Islet of Langerhans (tissue), 1 donor: Measurements from ENCODE around the gene CALN1.
"Not testable (repeated sequence)": the region's sequence is repeated elsewhere in the genome, so short reads cannot be mapped to it uniquely, and the experiment has no call there.

Source experiments
- FAIRE-seq: peaks from one replicate; lab custom pipeline; 2011; peaks lifted over from hg19 to GRCh38; lab: Jason Lieb, UNC

Gene CALN1

DNA sequence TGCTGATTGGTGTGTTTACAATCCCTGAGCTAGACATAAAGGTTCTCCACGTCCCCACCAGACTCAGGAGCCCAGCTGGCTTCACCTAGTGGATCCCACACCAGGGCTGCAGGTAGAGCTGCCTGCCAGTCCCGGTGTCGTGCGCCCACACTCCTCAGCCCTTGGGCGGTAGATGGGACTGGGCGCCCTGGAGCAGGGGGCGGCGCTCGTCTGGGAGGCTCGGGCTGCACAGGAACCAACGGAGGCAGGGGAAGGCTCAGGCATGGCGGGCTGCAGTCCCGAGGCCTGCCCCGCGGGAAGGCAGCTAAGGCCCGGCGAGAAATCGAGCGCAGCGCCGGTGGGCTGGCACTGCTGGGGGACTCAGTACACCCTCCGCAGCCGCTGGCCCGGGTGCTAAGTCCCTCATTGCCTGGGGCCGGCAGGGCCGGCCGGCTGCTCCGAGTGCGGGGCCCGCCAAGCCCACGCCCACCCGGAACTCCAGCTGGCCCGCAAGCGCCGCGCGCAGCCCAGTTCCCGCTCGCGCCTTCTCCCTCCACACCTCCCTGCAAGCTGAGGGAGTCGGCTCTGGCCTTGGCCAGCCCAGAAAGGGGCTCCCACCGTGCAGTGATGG is 674.1 kb downstream of the CALN1 start:
- FAIRE-seq, result not testable (repeated sequence)

DNA sequence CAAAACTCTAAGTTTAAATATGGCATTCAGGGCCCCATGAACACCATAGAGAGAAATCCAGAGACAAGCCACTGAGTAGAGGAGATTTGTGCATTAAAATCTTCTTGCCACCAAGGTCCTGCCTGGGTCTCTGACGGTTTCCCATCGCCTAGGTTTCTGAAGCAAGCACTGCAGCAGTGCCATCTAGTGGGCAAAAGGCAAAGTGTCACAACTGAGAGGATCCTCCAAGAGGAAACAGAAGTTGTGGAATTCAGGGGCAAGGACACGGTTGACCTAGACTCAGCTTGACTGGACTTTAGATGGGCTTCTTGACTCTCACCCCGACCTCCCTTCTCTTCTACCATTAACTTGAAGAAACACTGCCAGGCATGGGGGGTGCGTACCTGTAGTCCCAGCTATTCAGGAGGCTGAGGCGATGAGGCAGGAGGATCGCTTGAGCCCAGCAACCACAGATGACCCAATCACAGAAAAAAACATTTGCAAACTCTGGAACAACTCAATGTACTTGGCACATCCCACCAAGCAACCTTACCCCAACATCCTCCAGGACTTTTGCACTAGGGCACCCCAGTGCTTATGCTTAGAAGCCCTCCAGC is 676.1 kb downstream of the CALN1 start:
- FAIRE-seq, result no peak

DNA sequence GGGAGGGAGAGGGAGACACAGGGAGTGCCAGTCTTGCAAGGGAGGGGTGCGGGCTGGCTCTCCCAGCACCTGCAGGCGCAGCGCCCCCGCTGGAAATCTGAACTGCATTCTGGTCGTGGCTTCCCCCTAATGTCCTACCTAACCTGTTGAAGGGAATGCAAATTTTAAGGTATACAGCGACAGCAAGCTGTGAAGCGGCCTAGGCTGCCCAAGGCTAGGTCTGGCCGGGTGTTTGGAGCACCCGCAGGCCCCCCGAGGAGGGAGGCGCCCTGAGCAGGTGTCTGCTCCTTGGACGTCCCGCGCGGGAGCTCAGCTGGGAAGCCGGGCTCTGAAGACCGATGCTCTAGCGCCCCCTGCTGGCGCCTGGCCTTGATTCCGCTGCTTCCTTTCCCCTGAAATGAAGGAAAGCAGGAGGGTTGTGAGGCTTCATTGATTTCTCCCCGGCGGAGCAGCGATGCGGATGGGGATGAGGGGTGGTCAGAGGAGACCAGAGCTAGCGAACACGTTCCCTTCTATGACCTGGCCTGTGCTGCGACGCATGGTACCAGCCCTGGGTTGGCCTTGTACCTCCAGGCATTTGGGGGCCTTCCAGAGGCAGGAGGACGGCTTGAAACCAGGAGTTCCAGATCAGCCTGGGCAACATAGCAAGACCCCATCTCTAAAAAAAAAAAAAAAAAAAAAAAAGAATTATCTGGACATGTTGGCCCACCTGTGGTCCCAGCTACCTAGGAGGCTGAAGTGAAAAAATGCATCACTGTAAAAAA is 678.8 kb downstream of the CALN1 start:
- FAIRE-seq, result no peak

DNA sequence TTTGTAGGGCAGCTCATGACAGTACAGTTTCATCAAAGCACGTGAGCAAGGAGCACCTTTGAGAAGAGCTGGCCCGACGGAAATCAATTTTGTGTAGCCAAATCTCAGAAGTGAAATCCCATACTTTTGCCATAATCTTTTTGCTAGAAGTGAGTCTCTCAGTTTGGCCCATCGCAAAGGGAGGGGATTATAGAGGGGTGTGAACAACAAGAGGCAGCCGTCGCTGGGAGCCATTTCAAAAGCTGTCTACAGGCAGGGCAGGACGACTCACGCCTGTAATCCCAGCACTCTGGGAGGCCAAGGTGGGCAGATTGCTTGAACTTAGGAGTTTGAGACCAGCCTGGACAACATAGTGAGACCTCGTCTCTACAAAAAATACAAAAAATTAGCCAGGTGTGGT is 680.4 kb downstream of the CALN1 start:
- no peak for FAIRE-seq
